Adipocyte (in vitro differentiated cells): ENCODE data around the gene ZNF19.
A peak's percentile ranks its signal among the peaks of the same experiment; 100 is the strongest.

Experiments
- DNase-seq: peaks from one replicate; pipeline ENCODE4 v3.0.0-alpha.2; 2015; ENCODE audit warnings: low read depth
- H3K27me3 ChIP-seq: replicated peaks from 2 replicates; pipeline ENCODE4 v1.7.0; 2013; ENCODE audit warnings: mild to moderate bottlenecking, low read length, moderate library complexity; ENCODE audit not compliant: control insufficient read depth, insufficient read depth
- H3K36me3 ChIP-seq: 2 replicates; pipeline ENCODE4 v1.7.0; 2013; ENCODE audit warnings: low read length, mild to moderate bottlenecking, moderate library complexity; ENCODE audit not compliant: control insufficient read depth, insufficient read depth, severe bottlenecking
- H3K4me1 ChIP-seq: 2 replicates; pipeline ENCODE4 v1.7.0; 2013; ENCODE audit warnings: mild to moderate bottlenecking, low read length, moderate library complexity; ENCODE audit not compliant: control insufficient read depth, insufficient read depth
- H3K4me3 ChIP-seq: 2 replicates; pipeline ENCODE4 v1.7.0; 2013; ENCODE audit warnings: mild to moderate bottlenecking, low read length, moderate library complexity
- H3K9ac ChIP-seq: 2 replicates; pipeline ENCODE4 v1.7.0; 2013; ENCODE audit warnings: mild to moderate bottlenecking, low read length, moderate library complexity
- H3K9me3 ChIP-seq: 2 replicates; pipeline ENCODE4 v1.7.0; 2013; ENCODE audit warnings: mild to moderate bottlenecking, low read length, moderate library complexity; ENCODE audit not compliant: control insufficient read depth

Gene ZNF19

GRCh38 chr16:71426069-71426879 is 62.9 kb downstream of the ZNF19 start:
- H3K4me1 ChIP-seq: no peaks in the 10 kb centered on the region
- peak overlapping the region; percentile 64 for H3K4me3 ChIP-seq
- peak; percentile 40 for DNase-seq
- peaks cover 4% of the 10 kb centered on the region for H3K9me3 ChIP-seq
- no peaks in the 10 kb centered on the region for H3K36me3 ChIP-seq
- H3K9ac ChIP-seq: no peak overlapping the region
- peaks cover 20% of the 10 kb centered on the region for H3K27me3 ChIP-seq

- Histone ChIP-seq H3K4me3 (peak overlapping the region; percentile 64), H3K9me3 (peaks cover 7% of the 10 kb centered on the region), H3K4me1 (no peaks in the 10 kb centered on the region), H3K27me3 (peaks cover 19% of the 10 kb centered on the region), H3K9ac (no peak overlapping the region), H3K36me3 (no peaks in the 10 kb centered on the region)
- no peak for DNase-seq
Measured at GRCh38 chr16:71425746-71426068, 63.4 kb downstream of the ZNF19 start.

GRCh38 chr16:71424626-71425025 is 64.5 kb downstream of the ZNF19 start:
- H3K36me3 ChIP-seq: no peaks in the 10 kb centered on the region
- DNase-seq: no peak
- peaks cover 11% of the 10 kb centered on the region for H3K27me3 ChIP-seq
- no peak overlapping the region for H3K9ac ChIP-seq
- H3K4me3 ChIP-seq: no peak overlapping the region
- peaks cover 7% of the 10 kb centered on the region for H3K9me3 ChIP-seq
- H3K4me1 ChIP-seq: no peaks in the 10 kb centered on the region

GRCh38 chr16:71423865-71424264 is 65.3 kb downstream of the ZNF19 start:
- Histone ChIP-seq H3K4me1 (no peaks in the 10 kb centered on the region), H3K36me3 (no peaks in the 10 kb centered on the region), H3K4me3 (no peak overlapping the region), H3K9me3 (peaks cover 7% of the 10 kb centered on the region), H3K9ac (no peak overlapping the region), H3K27me3 (peaks cover 13% of the 10 kb centered on the region)
- no peak for DNase-seq
